Measurements from ENCODE around the gene N4BP2L2. TPM values are rescaled to one million over a fixed set of nuclear protein-coding genes. Genes with fewer than 3 reads are reported as not detected.

N4BP2L2 gene
- total and polyA plus RNA-seq, 9 donors, result 76.1 to 137 (median 83.7) TPM

GRCh38 chr13:32473650-32474049 is 64.9 kb downstream of the N4BP2L2 start:
- WGBS (ENCODE audit: insufficient coverage), result 80% methylated on average over 1 of the region's 1 CpG
- H3K4me3 ChIP-seq (ENCODE audit: low read length), result no peak overlapping the region
- H3K4me1 ChIP-seq (ENCODE audit: control insufficient read depth, insufficient read depth, low read length), result peaks cover 17% of the 10 kb centered on the region
- H3K27me3 ChIP-seq (ENCODE audit: control insufficient read depth, insufficient read depth, low read length), result no peaks in the 10 kb centered on the region
- no peak for DNase-seq
- H3K36me3 ChIP-seq (ENCODE audit: control insufficient read depth, insufficient read depth, low read length), result no peaks in the 10 kb centered on the region
- no peaks in the 10 kb centered on the region for H3K9me3 ChIP-seq (replicated peaks; ENCODE audit: control insufficient read depth, low read depth, low read length)
- H3K27ac ChIP-seq (ENCODE audit: low read length), result no peak overlapping the region

DNA sequence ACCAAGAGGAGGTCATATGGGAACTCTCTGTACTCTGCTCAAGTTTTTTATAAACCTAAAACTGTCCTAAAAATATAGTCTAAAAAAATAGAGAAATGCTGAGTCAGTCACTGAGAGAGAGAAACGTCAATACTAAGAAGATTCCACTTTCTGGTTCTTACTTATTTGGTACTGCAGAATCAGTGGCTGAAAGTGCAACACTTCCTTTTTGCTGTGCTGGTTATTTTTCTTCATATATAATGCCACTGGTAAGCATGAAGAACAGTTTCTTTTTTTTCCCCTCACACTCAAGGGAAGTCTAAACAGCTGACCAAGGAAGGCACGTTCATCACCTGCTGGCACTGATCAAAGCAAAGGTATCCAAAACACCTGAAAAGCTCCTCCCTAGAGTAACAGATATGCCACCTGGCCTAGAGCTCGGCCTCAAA is 66.4 kb downstream of the N4BP2L2 start:
- Histone ChIP-seq H3K27ac (ENCODE audit: low read length) (peak overlapping the region; percentile 56), H3K4me1 (ENCODE audit: control insufficient read depth, insufficient read depth, low read length) (peaks cover 17% of the 10 kb centered on the region), H3K36me3 (ENCODE audit: control insufficient read depth, insufficient read depth, low read length) (no peaks in the 10 kb centered on the region), H3K4me3 (ENCODE audit: low read length) (no peak overlapping the region), H3K27me3 (ENCODE audit: control insufficient read depth, insufficient read depth, low read length) (no peaks in the 10 kb centered on the region), H3K9me3 (replicated peaks; ENCODE audit: control insufficient read depth, low read depth, low read length) (no peaks in the 10 kb centered on the region)
- peak; percentile 68 for DNase-seq
- WGBS (ENCODE audit: insufficient coverage), result no CpG with 5 or more reads among the region's 3 CpGs

DNA sequence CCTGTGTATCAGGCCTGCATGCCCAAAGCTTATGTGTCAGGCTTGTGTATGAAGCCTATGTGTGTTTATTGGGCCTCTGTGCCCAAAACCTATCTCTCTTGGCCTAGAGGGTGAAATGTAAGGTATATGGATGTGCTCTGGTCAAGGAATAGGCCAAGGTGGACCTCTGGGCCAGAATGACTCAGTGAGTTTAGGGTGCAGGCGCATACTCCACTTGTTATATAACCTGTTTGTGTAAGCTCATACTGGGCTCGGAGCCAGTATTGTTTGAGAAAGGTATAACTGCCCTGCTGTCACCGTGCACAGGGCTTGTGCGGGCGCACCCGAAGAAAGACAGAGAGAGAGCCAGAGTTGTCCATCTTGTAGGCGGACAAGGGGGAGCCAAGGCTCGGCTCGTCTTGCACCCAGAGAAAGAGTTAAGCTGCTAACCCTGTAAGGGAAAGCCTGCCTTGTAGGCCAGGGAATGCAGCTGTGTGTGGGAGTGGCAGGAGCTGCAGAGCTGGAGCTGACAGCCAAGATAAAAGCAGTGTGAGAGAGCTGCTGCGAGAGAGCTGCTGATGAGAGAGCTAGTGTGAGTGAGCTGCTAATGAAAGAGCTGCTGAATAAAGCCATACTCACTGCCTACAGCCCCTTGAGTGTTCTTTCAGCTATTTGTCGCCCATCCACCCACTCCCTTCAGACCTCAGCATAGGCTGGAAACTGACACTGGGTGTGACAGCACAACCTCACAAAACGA is 67.2 kb downstream of the N4BP2L2 start:
- Histone ChIP-seq H3K4me1 (ENCODE audit: control insufficient read depth, insufficient read depth, low read length) (peaks cover 17% of the 10 kb centered on the region), H3K9me3 (replicated peaks; ENCODE audit: control insufficient read depth, low read depth, low read length) (no peaks in the 10 kb centered on the region), H3K27me3 (ENCODE audit: control insufficient read depth, insufficient read depth, low read length) (no peaks in the 10 kb centered on the region), H3K36me3 (ENCODE audit: control insufficient read depth, insufficient read depth, low read length) (no peaks in the 10 kb centered on the region), H3K4me3 (ENCODE audit: low read length) (no peak overlapping the region), H3K27ac (ENCODE audit: low read length) (peak overlapping the region; percentile 56)
- DNase-seq, result peak; percentile 89
- 37% methylated on average over 11 of the region's 12 CpGs for WGBS (ENCODE audit: insufficient coverage)

GRCh38 chr13:32468502-32469142 is 70.0 kb downstream of the N4BP2L2 start:
- Histone ChIP-seq H3K9me3 (replicated peaks; ENCODE audit: control insufficient read depth, low read depth, low read length) (no peaks in the 10 kb centered on the region), H3K4me1 (ENCODE audit: control insufficient read depth, insufficient read depth, low read length) (peaks cover 17% of the 10 kb centered on the region)
- 68% methylated on average over 6 of the region's 6 CpGs for WGBS (ENCODE audit: insufficient coverage)

GRCh38 chr13:32456591-32456990 is 82.0 kb downstream of the N4BP2L2 start:
- H3K27me3 ChIP-seq (ENCODE audit: control insufficient read depth, insufficient read depth, low read length), result no peaks in the 10 kb centered on the region
- no peak for DNase-seq
- H3K4me1 ChIP-seq (ENCODE audit: control insufficient read depth, insufficient read depth, low read length), result no peaks in the 10 kb centered on the region
- H3K9me3 ChIP-seq (replicated peaks; ENCODE audit: control insufficient read depth, low read depth, low read length), result peaks cover 14% of the 10 kb centered on the region
- no CpG with 5 or more reads among the region's 2 CpGs for WGBS (ENCODE audit: insufficient coverage)
- no peaks in the 10 kb centered on the region for H3K36me3 ChIP-seq (ENCODE audit: control insufficient read depth, insufficient read depth, low read length)
- H3K27ac ChIP-seq (ENCODE audit: low read length), result no peak overlapping the region
- H3K4me3 ChIP-seq (ENCODE audit: low read length), result no peak overlapping the region

More at GRCh38 chr13:32468502-32469142, 70.0 kb downstream of the N4BP2L2 start:
- DNase-seq, result no peak
- no peaks in the 10 kb centered on the region for H3K36me3 ChIP-seq (ENCODE audit: control insufficient read depth, insufficient read depth, low read length)
- no peak overlapping the region for H3K27ac ChIP-seq (ENCODE audit: low read length)
- no peaks in the 10 kb centered on the region for H3K27me3 ChIP-seq (ENCODE audit: control insufficient read depth, insufficient read depth, low read length)
- H3K4me3 ChIP-seq (ENCODE audit: low read length), result no peak overlapping the region

DNA sequence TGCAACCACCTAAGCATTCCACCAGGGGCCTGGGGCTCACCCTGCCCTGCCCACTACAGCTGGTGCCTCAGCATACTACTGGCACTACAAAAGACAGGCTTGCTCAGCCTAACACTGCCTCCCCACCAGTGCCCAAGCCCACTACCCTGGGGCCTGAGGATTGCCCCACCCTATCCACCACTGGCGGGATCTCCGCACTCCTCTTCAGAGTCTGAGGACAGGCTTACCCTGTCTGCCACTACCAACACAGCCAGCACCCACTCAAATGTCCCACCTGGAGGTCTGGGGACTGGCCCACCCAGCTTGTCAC is 83.0 kb downstream of the N4BP2L2 start:
- H3K9me3 ChIP-seq (replicated peaks; ENCODE audit: control insufficient read depth, low read depth, low read length), result peaks cover 16% of the 10 kb centered on the region
- no peak for DNase-seq
- H3K27ac ChIP-seq (ENCODE audit: low read length), result no peak overlapping the region
- no peaks in the 10 kb centered on the region for H3K4me1 ChIP-seq (ENCODE audit: control insufficient read depth, insufficient read depth, low read length)
- no peaks in the 10 kb centered on the region for H3K36me3 ChIP-seq (ENCODE audit: control insufficient read depth, insufficient read depth, low read length)
- H3K27me3 ChIP-seq (ENCODE audit: control insufficient read depth, insufficient read depth, low read length), result no peaks in the 10 kb centered on the region
- WGBS (ENCODE audit: insufficient coverage), result 100% methylated on average over 1 of the region's 2 CpGs
- H3K4me3 ChIP-seq (ENCODE audit: low read length), result no peak overlapping the region

- no peak for DNase-seq
- Histone ChIP-seq H3K27ac (ENCODE audit: low read length) (no peak overlapping the region), H3K9me3 (replicated peaks; ENCODE audit: control insufficient read depth, low read depth, low read length) (peaks cover 14% of the 10 kb centered on the region), H3K27me3 (ENCODE audit: control insufficient read depth, insufficient read depth, low read length) (no peaks in the 10 kb centered on the region), H3K4me3 (ENCODE audit: low read length) (no peak overlapping the region), H3K4me1 (ENCODE audit: control insufficient read depth, insufficient read depth, low read length) (no peaks in the 10 kb centered on the region), H3K36me3 (ENCODE audit: control insufficient read depth, insufficient read depth, low read length) (no peaks in the 10 kb centered on the region)
- 79% methylated on average over 7 of the region's 8 CpGs for WGBS (ENCODE audit: insufficient coverage)
These were observed 83.6 kb downstream of the N4BP2L2 start for GRCh38 chr13:32454886-32455593.

- H3K27me3 ChIP-seq (ENCODE audit: control insufficient read depth, insufficient read depth, low read length), result no peaks in the 10 kb centered on the region
- H3K36me3 ChIP-seq (ENCODE audit: control insufficient read depth, insufficient read depth, low read length), result no peaks in the 10 kb centered on the region
- peaks cover 14% of the 10 kb centered on the region for H3K9me3 ChIP-seq (replicated peaks; ENCODE audit: control insufficient read depth, low read depth, low read length)
- no peaks in the 10 kb centered on the region for H3K4me1 ChIP-seq (ENCODE audit: control insufficient read depth, insufficient read depth, low read length)
- no peak overlapping the region for H3K4me3 ChIP-seq (ENCODE audit: low read length)
- WGBS (ENCODE audit: insufficient coverage), result no CpG with 5 or more reads among the region's 1 CpG
- no peak for DNase-seq
- no peak overlapping the region for H3K27ac ChIP-seq (ENCODE audit: low read length)
These were observed 84.6 kb downstream of the N4BP2L2 start for GRCh38 chr13:32453981-32454380.

- H3K4me3 ChIP-seq (ENCODE audit: low read length), result no peak overlapping the region
- no CpG with 5 or more reads among the region's 1 CpG for WGBS (ENCODE audit: insufficient coverage)
These were observed 89.6 kb downstream of the N4BP2L2 start for GRCh38 chr13:32448972-32449371.

GRCh38 chr13:32447894-32448623 is 90.5 kb downstream of the N4BP2L2 start:
- Histone ChIP-seq H3K36me3 (ENCODE audit: control insufficient read depth, insufficient read depth, low read length) (no peaks in the 10 kb centered on the region), H3K27ac (ENCODE audit: low read length) (no peak overlapping the region), H3K27me3 (ENCODE audit: control insufficient read depth, insufficient read depth, low read length) (no peaks in the 10 kb centered on the region), H3K4me3 (ENCODE audit: low read length) (no peak overlapping the region), H3K4me1 (ENCODE audit: control insufficient read depth, insufficient read depth, low read length) (no peaks in the 10 kb centered on the region), H3K9me3 (replicated peaks; ENCODE audit: control insufficient read depth, low read depth, low read length) (peaks cover 4% of the 10 kb centered on the region)
- DNase-seq, result no peak

More at GRCh38 chr13:32448972-32449371, 89.6 kb downstream of the N4BP2L2 start:
- H3K27ac ChIP-seq (ENCODE audit: low read length), result no peak overlapping the region
- no peak for DNase-seq
- peaks cover 4% of the 10 kb centered on the region for H3K9me3 ChIP-seq (replicated peaks; ENCODE audit: control insufficient read depth, low read depth, low read length)
- no peaks in the 10 kb centered on the region for H3K27me3 ChIP-seq (ENCODE audit: control insufficient read depth, insufficient read depth, low read length)
- H3K4me1 ChIP-seq (ENCODE audit: control insufficient read depth, insufficient read depth, low read length), result no peaks in the 10 kb centered on the region
- no peaks in the 10 kb centered on the region for H3K36me3 ChIP-seq (ENCODE audit: control insufficient read depth, insufficient read depth, low read length)

Data from muscle of leg (tissue), 11 donors.